IMR-90 (cell line): ENCODE measurements around the gene TPPP.

ENCODE experiments used
- MAFK ChIP-seq: IDR thresholded peaks from 2 replicates; pipeline ENCODE4 v1.6.1; 2012; ENCODE audit warnings: low read depth, low read length, improper control_type of control experiment
- POLR2A ChIP-seq: IDR thresholded peaks from 2 replicates; pipeline ENCODE4 v1.6.1; 2012; ENCODE audit warnings: mild to moderate bottlenecking, low read depth, low read length
- SMC3 ChIP-seq: fragments of 150-350 bp; IDR thresholded peaks from 2 replicates; pipeline ENCODE4 v1.6.1; 2016; ENCODE audit warnings: low read depth, mild to moderate bottlenecking, antibody characterized with exemption, low read length, moderate library complexity
- USF2 ChIP-seq: fragments of 150-350 bp; IDR thresholded peaks from 2 replicates; pipeline ENCODE4 v1.6.1; 2017; ENCODE audit warnings: mild to moderate bottlenecking, antibody characterized with exemption, low read length, low read depth
- TF ChIP-seq, protein P1 (sequence below): conservative IDR thresholded peaks from 2 replicates; pipeline ENCODE4 v1.5.1; 2012; ENCODE audit warnings: mild to moderate bottlenecking, low read depth, low read length, improper control_type of control experiment

- TF ChIP-seq SMC3: no peak
- no peak for TF ChIP-seq USF2
- TF ChIP-seq, protein P1, sequence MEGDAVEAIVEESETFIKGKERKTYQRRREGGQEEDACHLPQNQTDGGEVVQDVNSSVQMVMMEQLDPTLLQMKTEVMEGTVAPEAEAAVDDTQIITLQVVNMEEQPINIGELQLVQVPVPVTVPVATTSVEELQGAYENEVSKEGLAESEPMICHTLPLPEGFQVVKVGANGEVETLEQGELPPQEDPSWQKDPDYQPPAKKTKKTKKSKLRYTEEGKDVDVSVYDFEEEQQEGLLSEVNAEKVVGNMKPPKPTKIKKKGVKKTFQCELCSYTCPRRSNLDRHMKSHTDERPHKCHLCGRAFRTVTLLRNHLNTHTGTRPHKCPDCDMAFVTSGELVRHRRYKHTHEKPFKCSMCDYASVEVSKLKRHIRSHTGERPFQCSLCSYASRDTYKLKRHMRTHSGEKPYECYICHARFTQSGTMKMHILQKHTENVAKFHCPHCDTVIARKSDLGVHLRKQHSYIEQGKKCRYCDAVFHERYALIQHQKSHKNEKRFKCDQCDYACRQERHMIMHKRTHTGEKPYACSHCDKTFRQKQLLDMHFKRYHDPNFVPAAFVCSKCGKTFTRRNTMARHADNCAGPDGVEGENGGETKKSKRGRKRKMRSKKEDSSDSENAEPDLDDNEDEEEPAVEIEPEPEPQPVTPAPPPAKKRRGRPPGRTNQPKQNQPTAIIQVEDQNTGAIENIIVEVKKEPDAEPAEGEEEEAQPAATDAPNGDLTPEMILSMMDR: no peak
- TF ChIP-seq POLR2A: peak; percentile 36; the same call in 1 of the 2 replicates
- no peak for TF ChIP-seq MAFK
Measured at GRCh38 chr5:611731-612486, 81.2 kb downstream of the TPPP start, which contains the start of gene CEP72.
